Activated CD4-positive, alpha-beta T cell treated with anti-CD3 and anti-CD28 coated beads, Interleukin-2, amount 50 U/mL, for 16 hours (primary cell): ENCODE results near the gene GCN1.
A peak's percentile ranks its signal among the peaks of the same experiment; 100 is the strongest.

ENCODE experiments used
- DNase-seq: peaks from one replicate; pipeline ENCODE4 v3.0.0-alpha.2; 2020

GCN1 gene

GRCh38 chr12:120141336-120141735 lies 53.2 kb downstream of the GCN1 start:
- no peak for DNase-seq

DNA sequence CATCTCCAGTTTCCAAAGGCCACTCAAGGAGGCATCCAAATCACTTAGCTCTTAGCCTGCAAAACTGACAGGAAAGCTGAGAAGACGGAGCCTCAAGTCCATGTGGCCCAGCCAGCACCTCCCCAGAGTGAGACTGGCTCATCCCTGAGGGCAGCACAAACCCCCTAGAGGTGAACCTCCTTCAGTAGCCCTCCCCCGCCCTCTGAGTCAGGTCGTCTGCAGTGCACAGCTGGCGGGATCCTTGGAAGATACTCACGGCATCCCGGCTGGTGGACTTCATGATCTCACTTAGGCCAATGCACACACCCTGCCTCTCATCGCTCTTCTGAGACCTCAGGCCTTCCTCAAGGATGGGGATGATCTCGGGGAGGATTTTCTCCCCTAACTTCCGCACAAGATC lies 53.9 kb downstream of the GCN1 start:
- no peak for DNase-seq

DNA sequence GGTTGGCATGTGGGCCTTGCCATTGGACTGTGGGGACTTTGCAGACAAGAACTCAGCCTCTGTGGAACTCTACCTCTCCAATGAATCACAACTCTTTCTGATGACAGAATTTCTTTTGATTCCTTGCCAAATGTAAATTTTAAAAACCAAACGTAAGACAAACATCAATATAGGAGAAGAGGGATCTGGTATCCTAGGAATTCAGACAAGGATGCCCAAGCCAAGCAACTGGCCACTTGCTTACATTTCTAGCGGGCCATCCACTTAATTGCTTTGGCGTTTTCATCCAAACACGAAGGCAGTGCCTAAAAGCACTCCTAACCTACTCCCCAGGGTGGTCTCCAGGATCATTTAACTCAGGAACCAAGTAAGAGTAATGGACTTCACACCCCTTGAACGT lies 54.6 kb downstream of the GCN1 start:
- DNase-seq, result no peak

GRCh38 chr12:120138366-120138765 lies 56.1 kb downstream of the GCN1 start:
- no peak for DNase-seq

GRCh38 chr12:120137833-120138232 lies 56.7 kb downstream of the GCN1 start:
- no peak for DNase-seq

DNA sequence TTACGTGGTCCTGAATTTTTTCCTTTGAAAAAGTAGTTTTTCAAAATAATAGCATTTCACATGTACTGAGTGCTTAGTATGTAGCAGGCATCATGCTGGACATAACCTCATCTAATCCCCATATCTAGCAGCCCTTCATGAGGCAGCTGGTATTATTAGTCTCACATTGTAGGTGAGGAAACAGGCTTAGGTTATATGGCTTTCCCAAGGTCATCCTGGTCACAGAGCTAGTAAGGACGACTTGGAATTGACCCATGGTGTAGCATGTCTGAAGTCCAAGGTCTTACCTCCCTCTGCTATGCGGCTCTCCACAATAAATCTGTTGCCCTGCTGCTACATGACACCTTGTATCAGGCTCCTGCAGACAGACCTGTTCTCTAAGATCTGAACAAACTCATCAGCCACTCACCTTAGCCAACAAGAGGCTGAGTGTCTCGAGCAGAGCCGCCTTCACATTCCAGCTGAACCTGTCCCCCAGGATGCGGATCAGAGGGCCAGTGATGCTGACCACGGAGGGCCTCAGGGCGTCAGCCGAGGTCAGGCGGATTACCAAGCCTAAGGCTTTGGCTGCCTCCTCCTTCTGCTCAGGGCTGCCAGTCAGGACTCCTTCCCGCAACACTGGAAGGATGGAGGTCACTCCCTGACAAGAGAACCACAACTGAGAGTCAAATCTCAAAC lies 58.3 kb downstream of the GCN1 start:
- DNase-seq, result no peak

DNA sequence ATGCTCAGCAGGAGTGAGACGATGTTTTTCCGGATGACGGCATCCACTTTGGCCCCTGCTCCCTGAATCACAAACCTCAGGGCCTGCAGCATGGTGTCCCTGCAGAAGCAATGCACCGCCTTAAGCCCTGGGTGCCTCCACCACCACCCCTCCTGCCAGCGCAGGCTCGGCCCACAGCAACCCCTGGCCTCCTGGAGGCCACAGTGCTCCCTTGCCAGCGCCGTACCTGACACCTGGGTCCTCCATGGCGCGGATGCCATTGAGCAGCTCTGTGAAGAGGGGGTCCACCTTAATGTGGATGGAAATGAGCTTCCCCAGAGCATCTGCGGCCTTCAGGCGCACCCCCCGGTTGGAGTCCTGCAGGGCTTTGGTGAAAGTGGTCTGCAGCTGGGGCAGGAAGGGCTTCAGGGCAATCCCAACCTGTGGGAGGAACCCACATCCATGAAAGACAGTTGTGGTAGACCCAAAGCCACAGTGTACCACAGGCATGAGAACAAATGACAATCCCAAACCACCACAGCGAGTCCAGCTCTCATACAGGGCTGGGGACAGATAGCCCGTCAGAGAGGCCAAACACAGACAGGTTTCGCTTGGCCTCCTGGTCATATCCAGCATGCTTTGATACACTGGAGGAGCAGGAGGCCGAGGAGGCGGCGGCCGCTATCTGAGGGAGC lies 60.1 kb downstream of the GCN1 start:
- DNase-seq, result no peak

- DNase-seq, result no peak
Measured at GRCh38 chr12:120132863-120133385, 61.6 kb downstream of the GCN1 start.

- no peak for DNase-seq
Measured at GRCh38 chr12:120132054-120132836, 62.3 kb downstream of the GCN1 start.

- DNase-seq, result no peak
Measured at GRCh38 chr12:120131116-120131515, 63.4 kb downstream of the GCN1 start.

DNA sequence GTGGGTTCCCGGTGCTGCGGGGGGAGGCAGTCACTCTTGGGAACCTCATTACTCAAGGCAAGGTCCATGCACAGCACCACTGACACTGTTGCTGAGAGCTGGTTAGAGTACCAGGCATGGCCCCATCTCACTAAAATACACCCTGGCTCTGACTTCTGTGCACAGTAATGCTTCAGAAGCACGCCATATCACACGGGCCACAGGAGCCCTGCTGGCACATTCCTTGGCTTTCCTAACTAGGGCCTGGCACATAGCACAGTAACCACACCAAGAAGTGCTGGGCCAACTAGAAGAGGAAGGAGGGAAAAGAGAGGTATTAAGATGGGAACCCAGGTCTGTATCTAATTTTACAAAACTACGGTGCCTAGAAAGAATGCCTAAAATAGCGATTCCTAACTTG lies 64.5 kb downstream of the GCN1 start:
- DNase-seq, result no peak

DNA sequence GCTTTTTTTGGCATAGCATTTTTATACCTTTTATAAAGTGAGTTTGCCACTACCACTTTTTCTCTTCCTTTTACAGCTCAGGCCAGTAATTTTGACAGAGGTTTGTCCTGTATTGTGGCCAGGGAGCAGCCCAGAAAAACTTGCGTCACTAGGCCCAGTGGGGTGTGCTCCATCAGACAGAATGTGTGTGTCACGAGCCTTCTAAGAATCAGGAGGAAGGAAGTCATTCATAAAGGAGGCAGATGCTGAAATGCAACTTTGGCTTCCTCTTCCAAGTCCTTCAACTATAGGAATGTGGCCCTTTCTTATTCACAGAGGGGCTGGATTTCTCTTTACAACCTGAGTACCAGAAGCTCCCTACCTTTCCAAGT lies 67.9 kb downstream of the GCN1 start:
- peak; percentile 29 for DNase-seq

- DNase-seq, result no peak
Measured at GRCh38 chr12:120125792-120126634, 68.5 kb downstream of the GCN1 start.

GRCh38 chr12:120125029-120125428 lies 69.5 kb downstream of the GCN1 start:
- DNase-seq, result no peak

GRCh38 chr12:120121766-120122293 lies 72.7 kb downstream of the GCN1 start:
- DNase-seq, result peak; percentile 72

DNA sequence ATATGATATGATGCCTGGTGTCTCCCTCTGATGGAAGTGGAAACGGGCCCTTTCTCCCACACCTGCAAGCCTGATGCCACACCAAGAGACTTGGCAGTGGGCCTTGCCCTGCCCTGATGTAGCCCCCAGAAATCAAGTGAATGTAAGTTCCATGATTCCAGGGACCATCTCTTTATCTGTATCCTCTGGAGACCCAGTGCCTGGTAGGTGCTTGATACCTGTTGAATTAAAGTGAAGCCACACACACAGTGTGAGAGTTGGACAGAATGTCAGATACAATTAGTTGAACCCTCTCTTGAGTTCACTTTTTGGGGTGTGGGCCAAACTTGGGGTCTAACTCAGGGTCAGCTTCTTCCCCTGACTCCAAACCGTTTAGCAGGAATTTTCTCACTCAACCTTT lies 73.2 kb downstream of the GCN1 start:
- DNase-seq, result no peak

DNA sequence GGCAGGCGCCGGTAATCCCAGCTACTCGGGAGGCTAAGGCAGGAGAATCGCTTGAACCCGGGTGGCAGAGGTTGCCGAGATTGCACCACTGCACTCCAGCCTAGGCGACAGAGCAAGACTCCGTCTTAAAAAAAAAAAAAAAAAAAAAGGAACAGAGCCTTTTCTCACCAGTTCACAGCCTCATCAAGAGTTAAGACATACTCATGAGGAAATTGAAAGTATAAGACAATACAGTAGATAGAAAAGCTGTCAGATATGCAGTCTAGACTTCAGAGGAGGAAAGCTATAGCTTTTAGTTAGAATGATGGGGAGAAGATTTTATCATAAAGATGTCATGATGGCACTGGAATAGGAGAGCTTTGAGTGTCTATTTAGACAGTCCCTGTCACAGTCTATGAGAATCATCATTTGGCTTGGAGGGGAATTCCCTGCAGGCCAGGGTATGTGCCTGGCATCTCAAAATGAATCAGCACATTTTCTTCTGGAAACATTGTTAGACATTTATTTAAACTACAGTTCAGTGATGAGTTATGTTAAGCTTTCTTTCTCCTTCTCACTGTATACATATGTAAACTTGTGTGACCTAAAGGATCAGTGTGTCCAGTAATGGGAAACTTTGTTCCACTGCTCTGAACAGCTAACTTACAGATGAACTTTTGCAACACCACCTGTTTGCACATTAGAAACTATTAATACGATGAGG lies 75.1 kb downstream of the GCN1 start:
- peak; percentile 86 for DNase-seq

DNA sequence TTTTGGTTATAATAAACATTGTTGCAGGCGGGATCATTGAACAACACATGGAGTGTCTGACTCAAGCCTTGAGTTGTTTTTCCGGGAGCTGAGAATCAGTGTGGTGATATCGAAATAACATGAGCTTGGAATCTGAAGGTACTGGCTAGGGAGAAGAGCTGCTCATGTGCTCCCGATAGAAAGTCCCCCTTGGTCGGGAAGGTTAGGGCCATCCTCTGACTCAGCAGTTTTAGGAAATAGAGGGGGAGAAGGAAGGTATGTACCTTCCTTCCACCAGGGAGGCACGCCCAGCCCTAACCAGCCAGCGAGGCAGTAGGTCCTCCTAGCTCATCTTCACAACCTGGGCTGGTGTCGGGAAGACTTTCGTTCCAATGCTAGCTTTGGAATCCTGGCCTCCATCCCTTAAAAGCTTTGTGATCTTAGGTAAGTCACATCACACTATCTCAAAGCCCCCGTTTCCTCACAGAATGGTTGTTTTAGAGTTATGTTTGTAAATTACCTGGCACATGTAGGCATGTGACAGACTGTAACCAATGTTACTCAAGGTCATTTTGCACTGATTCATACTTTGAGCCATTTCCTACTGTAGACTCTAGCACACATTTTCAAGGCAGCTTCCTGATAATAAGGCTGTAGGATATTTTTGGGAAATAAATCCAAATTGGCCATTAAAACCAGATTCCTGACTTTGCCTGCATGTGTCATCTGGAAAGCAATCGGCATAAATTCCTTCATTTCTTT lies 76.0 kb downstream of the GCN1 start:
- peak; percentile 32 for DNase-seq

DNA sequence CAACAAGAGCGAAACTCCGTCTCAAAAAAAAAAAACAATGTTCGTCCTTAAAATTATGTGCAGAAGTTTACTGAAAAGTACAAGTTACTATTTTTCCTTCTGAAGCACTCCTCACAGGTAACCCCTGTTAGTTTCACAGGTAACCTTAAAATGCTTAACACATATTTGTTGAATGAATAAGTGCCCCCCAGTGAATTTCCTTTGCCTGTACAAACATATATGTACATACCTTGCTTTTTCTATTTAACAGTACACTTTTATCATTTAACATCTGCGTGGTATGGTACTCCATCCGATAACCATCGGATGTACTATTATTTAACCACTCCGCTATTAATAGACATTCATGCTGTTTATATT lies 76.6 kb downstream of the GCN1 start:
- DNase-seq, result no peak

DNA sequence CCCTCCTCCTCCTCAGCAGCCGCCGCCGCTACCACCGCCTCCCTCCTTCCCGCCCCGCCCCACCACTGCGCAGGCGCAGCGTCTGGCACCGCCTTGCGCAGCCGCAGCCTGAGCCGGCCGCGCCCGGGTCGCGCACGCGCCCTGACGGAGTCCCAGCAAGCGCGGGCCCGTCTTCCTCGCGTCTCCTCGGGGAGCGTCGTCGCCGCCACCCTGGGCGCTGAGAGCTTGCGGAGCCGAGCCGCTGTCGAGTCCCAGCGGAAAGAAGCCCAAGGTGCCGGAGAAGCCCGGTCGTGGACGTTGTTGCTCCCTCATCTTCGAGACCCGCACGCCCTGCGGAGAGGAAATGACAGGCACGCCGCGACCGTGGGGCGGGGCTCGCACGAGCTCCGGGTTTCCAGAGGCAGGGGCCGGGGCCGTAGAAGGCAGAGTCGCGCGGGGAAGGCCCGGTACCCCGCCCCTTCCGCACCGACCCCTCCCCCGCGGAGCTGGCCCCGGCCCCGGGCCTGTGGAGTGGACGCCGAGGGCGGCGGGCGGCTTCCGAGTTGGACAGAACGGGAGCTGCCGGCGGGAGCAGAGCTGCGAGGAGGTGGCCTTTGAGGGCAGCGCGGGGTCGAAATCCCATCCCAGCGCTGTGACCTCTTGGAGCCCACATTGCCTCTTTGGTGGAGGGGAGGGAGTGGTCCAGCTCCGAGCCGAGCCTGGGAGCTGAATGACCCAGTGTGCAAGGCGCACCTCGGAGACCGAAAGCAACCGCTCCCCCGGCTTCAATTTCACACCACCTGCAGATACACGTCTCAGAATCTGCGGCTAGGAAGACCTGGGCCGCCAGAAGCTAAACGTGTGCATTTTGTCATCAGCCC lies 77.5 kb downstream of the GCN1 start:
- peak; percentile 98 for DNase-seq
